ENCODE results near the gene SYMPK. TPM values are rescaled to one million over a fixed set of nuclear protein-coding genes. Genes with fewer than 3 reads are reported as not detected.

SYMPK gene
- total RNA-seq, 1 donor from 2014 or later: 114 TPM

GRCh38 chr19:45817725-45818301, 45.1 kb downstream of the SYMPK start:
- Mint-ChIP-seq H3K27me3 (peaks cover 3% of the 10 kb centered on the region), H3K4me1 (ENCODE audit: low read depth) (peaks cover 2% of the 10 kb centered on the region), H3K4me3 (ENCODE audit: low read depth) (no peak overlapping the region), H3K9me3 (ENCODE audit: low read depth) (no peaks in the 10 kb centered on the region), H3K27ac (no peak overlapping the region), H3K36me3 (ENCODE audit: insufficient read depth) (peaks cover 3% of the 10 kb centered on the region)
- DNase-seq (ENCODE audit: low spot score, unreplicated experiment): no peak
- TF ChIP-seq CTCF (IDR thresholded peaks at IDR 0.05; ENCODE audit: unreplicated experiment): no peak

GRCh38 chr19:45817010-45817724, 45.8 kb downstream of the SYMPK start:
- Mint-ChIP-seq H3K4me3 (ENCODE audit: low read depth) (peak overlapping the region; percentile 50), H3K27me3 (peaks cover 3% of the 10 kb centered on the region), H3K36me3 (ENCODE audit: insufficient read depth) (peaks cover 3% of the 10 kb centered on the region), H3K4me1 (ENCODE audit: low read depth) (peaks cover 2% of the 10 kb centered on the region), H3K27ac (peak overlapping the region; percentile 82), H3K9me3 (ENCODE audit: low read depth) (no peaks in the 10 kb centered on the region)
- peak; percentile 95 for TF ChIP-seq CTCF (IDR thresholded peaks at IDR 0.05; ENCODE audit: unreplicated experiment)
- DNase-seq (ENCODE audit: low spot score, unreplicated experiment): peak; percentile 96

GRCh38 chr19:45816236-45817009, 46.5 kb downstream of the SYMPK start:
- Mint-ChIP-seq H3K27me3 (peaks cover 3% of the 10 kb centered on the region), H3K9me3 (ENCODE audit: low read depth) (no peaks in the 10 kb centered on the region), H3K4me3 (ENCODE audit: low read depth) (peak overlapping the region; percentile 80), H3K36me3 (ENCODE audit: insufficient read depth) (peaks cover 3% of the 10 kb centered on the region), H3K4me1 (ENCODE audit: low read depth) (peaks cover 2% of the 10 kb centered on the region), H3K27ac (peak overlapping the region; percentile 82)
- no peak for DNase-seq (ENCODE audit: low spot score, unreplicated experiment)
- no peak for TF ChIP-seq CTCF (IDR thresholded peaks at IDR 0.05; ENCODE audit: unreplicated experiment)

GRCh38 chr19:45815481-45816216, 47.3 kb downstream of the SYMPK start:
- DNase-seq (ENCODE audit: low spot score, unreplicated experiment): peak; percentile 53
- Mint-ChIP-seq H3K27ac (peak overlapping the region; percentile 91), H3K4me1 (ENCODE audit: low read depth) (peaks cover 2% of the 10 kb centered on the region)

More at GRCh38 chr19:45815481-45816216, 47.3 kb downstream of the SYMPK start:
- Mint-ChIP-seq H3K9me3 (ENCODE audit: low read depth) (no peaks in the 10 kb centered on the region), H3K27me3 (peaks cover 3% of the 10 kb centered on the region), H3K36me3 (ENCODE audit: insufficient read depth) (peaks cover 1% of the 10 kb centered on the region), H3K4me3 (ENCODE audit: low read depth) (peak overlapping the region; percentile 80)
- TF ChIP-seq CTCF (IDR thresholded peaks at IDR 0.05; ENCODE audit: unreplicated experiment): no peak

Measured in progenitor cell of endocrine pancreas (in vitro differentiated cells).